K562 (cell line): ENCODE data around the gene KRTAP2-3. TPM values are rescaled to one million over a fixed set of nuclear protein-coding genes. Genes with fewer than 3 reads are reported as not detected.

ENCODE experiments used
- BHLHE40 ChIP-seq: IDR thresholded peaks from 2 replicates; pipeline ENCODE4 v1.6.1; 2011; ENCODE audit warnings: low read length, improper control_type of control experiment
- DNMT1 ChIP-seq: fragments of 450-650 bp; IDR thresholded peaks from 2 replicates; pipeline ENCODE4 v1.6.1; 2016; ENCODE audit warnings: antibody characterized with exemption, mild to moderate bottlenecking
- FOXK1 ChIP-seq: sonication (generic); formaldehyde crosslinking; IDR thresholded peaks from 2 replicates; pipeline ENCODE4 v1.8.0; 2022; ENCODE audit warnings: missing genetic modification reagents, mild to moderate bottlenecking, borderline replicate concordance
- FUS ChIP-seq: fragments of 200-400 bp; formaldehyde crosslinking; optimal IDR thresholded peaks from 2 replicates; pipeline ENCODE3; 2017; ENCODE audit warnings: low read depth, low read length
- HDAC6 ChIP-seq: IDR thresholded peaks from 2 replicates; pipeline ENCODE4 v1.6.1; 2012; ENCODE audit warnings: low read depth, mild to moderate bottlenecking, control low read depth, inconsistent platforms, low read length, moderate library complexity
- HNRNPLL ChIP-seq: fragments of 200-400 bp; formaldehyde crosslinking; IDR thresholded peaks from 2 replicates; pipeline ENCODE4 v1.6.1; 2017; ENCODE audit warnings: low read length, low read depth, mild to moderate bottlenecking; ENCODE audit not compliant: poor library complexity, severe bottlenecking
- JUN ChIP-seq, 2 experiments: sonication (generic) in 1 of 2; formaldehyde crosslinking in 1 of 2; IDR thresholded peaks; 2 replicates each; pipeline versions ENCODE4 v1.6.1 to v1.8.0; 2012 to 2022; ENCODE audit warnings: borderline replicate concordance in 2 of 2, mild to moderate bottlenecking in 2 of 2, improper control_type of control experiment in 1 of 2, low read depth in 1 of 2, low read length in 1 of 2, missing genetic modification reagents in 1 of 2
- KDM2B ChIP-seq: fragments of 250-450 bp; sonication (Bioruptor Pico); IDR thresholded peaks from 2 replicates; pipeline ENCODE4 v1.8.0; 2021; ENCODE audit warnings: mild to moderate bottlenecking, moderate library complexity
- KDM4B ChIP-seq, 2 experiments: fragments of 450-650 bp in 1 of 2; sonication (generic) in 1 of 2; IDR thresholded peaks; 2 replicates each; pipeline ENCODE4 v1.6.1; 2016 to 2017; ENCODE audit warnings: borderline replicate concordance in 2 of 2, antibody characterized with exemption in 1 of 2, low read depth in 1 of 2, mild to moderate bottlenecking in 1 of 2
- MCM2 ChIP-seq: fragments of 450-650 bp; IDR thresholded peaks from 2 replicates; pipeline ENCODE4 v1.6.1; 2017; ENCODE audit warnings: low read depth, mild to moderate bottlenecking
- MYNN ChIP-seq, 2 experiments: sonication (generic); formaldehyde crosslinking in 1 of 2; IDR thresholded peaks; 2 replicates each; pipeline versions ENCODE4 v1.5.0 to v1.6.1; 2016 to 2020; ENCODE audit warnings: antibody characterized with exemption in 1 of 2, missing genetic modification reagents in 1 of 2
- NEUROD1 ChIP-seq: fragments of 150-350 bp; IDR thresholded peaks from 2 replicates; pipeline ENCODE4 v1.6.1; 2014; ENCODE audit warnings: borderline replicate concordance, low read length, low read depth; ENCODE audit not compliant: partially characterized antibody
- PCBP1 ChIP-seq: fragments of 200-400 bp; formaldehyde crosslinking; IDR thresholded peaks from 2 replicates; pipeline ENCODE4 v1.6.1; 2018; ENCODE audit warnings: mild to moderate bottlenecking, low read depth, low read length; ENCODE audit not compliant: poor library complexity, severe bottlenecking
- RERE ChIP-seq: sonication (generic); formaldehyde crosslinking; IDR thresholded peaks from 2 replicates; pipeline ENCODE4 v1.8.0; 2023; ENCODE audit warnings: missing genetic modification reagents, mild to moderate bottlenecking, borderline replicate concordance
- SREBF2 ChIP-seq: sonication (generic); formaldehyde crosslinking; IDR thresholded peaks from 2 replicates; pipeline ENCODE4 v1.4.0; 2020; ENCODE audit warnings: mild to moderate bottlenecking, missing genetic modification reagents
- ZNF197 ChIP-seq: fragments of 200-800 bp; sonication (Bioruptor generic); IDR thresholded peaks from 2 replicates; pipeline ENCODE4 v1.6.1; 2016; ENCODE audit warnings: low read depth, missing genetic modification characterization, missing compliant biosample characterization
- ZNF280B ChIP-seq: fragments of 250-450 bp; sonication (Bioruptor Pico); IDR thresholded peaks from 2 replicates; pipeline ENCODE4 v1.5.1; 2021; ENCODE audit warnings: mild to moderate bottlenecking
- ZNF282 ChIP-seq: sonication (generic); formaldehyde crosslinking; IDR thresholded peaks from 2 replicates; pipeline ENCODE4 v1.8.1; 2023; ENCODE audit warnings: missing genetic modification reagents
- polyA plus RNA-seq, 8 experiments: library from polyadenylated mRNA; depleted of rRNA in 4 of 8; stranded (reverse) in 5 of 8; unstranded in 3 of 8; fragments of >200 nt; fragmentation: Nextera tagmentation in 2 of 8; fragmentation: Illumina TruSeq in 1 of 8; extraction: Ambion mirVana in 2 of 8; extraction: Trizol in 1 of 8; gene quantifications; 2 replicates each; pipeline versions ENCODE4 v1.2.1 to v1.2.3, GENCODE V29; 2011 to 2014; ENCODE audit warnings: inconsistent platforms in 1 of 8, missing spikeins in 1 of 8
- total RNA-seq, 7 experiments: library from RNA; depleted of rRNA in 6 of 7; stranded (reverse); fragments of >200 nt in 6 of 7; fragmentation: Illumina TruSeq in 2 of 7; extraction: Trizol in 2 of 7; gene quantifications; 2 replicates each; pipeline versions ENCODE4 v1.2.1 to v1.2.3, GENCODE V29; 2011 to 2021; ENCODE audit warnings: low replicate concordance in 1 of 7
- TF ChIP-seq, protein P1 (sequence below): IDR thresholded peaks from 3 replicates; pipeline ENCODE4 v1.6.1; 2011; ENCODE audit warnings: borderline replicate concordance, mild to moderate bottlenecking; ENCODE audit not compliant: insufficient read length, insufficient read depth

Gene KRTAP2-3
- total and polyA plus RNA-seq, 9 of the 15 experiments (the other 6 are each of a cell fraction or from before 2014, with no cell fraction given): not detected

DNA sequence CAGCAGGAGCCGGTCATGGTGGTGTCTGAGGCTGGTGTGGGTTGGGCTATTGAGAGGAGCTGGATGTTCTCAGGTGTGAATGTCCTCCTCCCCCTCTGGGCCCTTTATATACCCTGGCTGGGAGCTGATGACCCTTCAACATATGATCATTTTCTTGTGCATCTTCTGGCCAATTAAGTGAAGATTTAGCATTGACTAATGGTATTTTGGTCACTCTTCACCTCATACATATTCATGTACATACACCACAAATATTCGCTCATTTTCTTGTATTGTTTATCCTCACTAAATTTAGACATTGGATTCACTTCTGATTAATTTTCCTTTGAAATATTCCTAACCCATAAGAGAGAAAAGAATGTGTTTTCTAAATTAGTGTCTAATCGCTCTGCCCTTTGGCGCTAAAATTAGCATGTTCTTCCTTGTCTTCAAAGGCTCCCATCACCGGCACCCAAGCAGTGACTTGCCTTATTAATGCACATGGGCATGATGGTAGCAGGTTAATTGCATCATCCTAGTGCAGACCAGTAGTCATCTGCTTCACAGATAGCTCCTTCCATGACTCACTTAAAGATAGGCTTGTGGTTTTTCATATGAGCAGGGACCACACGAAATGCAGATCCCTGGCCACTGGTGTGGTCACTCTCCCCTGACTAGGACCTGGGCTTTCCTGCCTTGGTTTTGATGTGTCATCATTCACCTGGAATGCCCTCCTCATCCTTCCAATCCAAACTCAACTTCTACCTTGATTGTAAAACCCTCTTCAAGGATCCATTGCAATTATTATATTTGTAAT lies 6.1 kb upstream of the KRTAP2-3 start, which contains the start of gene KRTAP2-4 (continued):
- TF ChIP-seq ZNF197 (CRISPR knock-in tag) (peak; percentile 82), FOXK1 (CRISPR knock-in tag) (no peak), HDAC6 (no peak), ZNF282 (CRISPR knock-in tag) (no peak), HNRNPLL (no peak), PCBP1 (no peak), RERE (CRISPR knock-in tag) (no peak), MYNN (IDR thresholded peaks at IDR 0.05) (peak; percentile 45; the same call in 1 of the 2 replicates), MYNN (CRISPR knock-in tag; IDR thresholded peaks at IDR 0.05) (no peak), JUN (IDR thresholded peaks at IDR 0.05; ENCODE audit: borderline replicate concordance, low read depth, low read length) (peak; percentile 91), JUN (CRISPR knock-in tag; IDR thresholded peaks at IDR 0.05; ENCODE audit: borderline replicate concordance) (no peak), KDM2B (CRISPR knock-in tag) (no peak), SREBF2 (CRISPR knock-in tag) (no peak), ZNF280B (no peak), NEUROD1 (peak; percentile 45), BHLHE40 (no peak), FUS (no peak), KDM4B (IDR thresholded peaks at IDR 0.05; ENCODE audit: borderline replicate concordance in 2 of 2, low read depth in 1 of 2) (no peak), MCM2 (no peak), DNMT1 (no peak)
- TF ChIP-seq, protein P1, sequence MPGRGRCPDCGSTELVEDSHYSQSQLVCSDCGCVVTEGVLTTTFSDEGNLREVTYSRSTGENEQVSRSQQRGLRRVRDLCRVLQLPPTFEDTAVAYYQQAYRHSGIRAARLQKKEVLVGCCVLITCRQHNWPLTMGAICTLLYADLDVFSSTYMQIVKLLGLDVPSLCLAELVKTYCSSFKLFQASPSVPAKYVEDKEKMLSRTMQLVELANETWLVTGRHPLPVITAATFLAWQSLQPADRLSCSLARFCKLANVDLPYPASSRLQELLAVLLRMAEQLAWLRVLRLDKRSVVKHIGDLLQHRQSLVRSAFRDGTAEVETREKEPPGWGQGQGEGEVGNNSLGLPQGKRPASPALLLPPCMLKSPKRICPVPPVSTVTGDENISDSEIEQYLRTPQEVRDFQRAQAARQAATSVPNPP: no peak
